HG03439 (cell line): ENCODE measurements around the gene DAZAP1.

Experiments
- ATAC-seq: cut with Tn5 transposase; IDR thresholded peaks from one replicate; pipeline ENCODE4 v1.9.1; 2021; ENCODE audit warnings: mild to moderate bottlenecking, moderate library complexity; ENCODE audit not compliant: unreplicated experiment

Gene DAZAP1

DNA sequence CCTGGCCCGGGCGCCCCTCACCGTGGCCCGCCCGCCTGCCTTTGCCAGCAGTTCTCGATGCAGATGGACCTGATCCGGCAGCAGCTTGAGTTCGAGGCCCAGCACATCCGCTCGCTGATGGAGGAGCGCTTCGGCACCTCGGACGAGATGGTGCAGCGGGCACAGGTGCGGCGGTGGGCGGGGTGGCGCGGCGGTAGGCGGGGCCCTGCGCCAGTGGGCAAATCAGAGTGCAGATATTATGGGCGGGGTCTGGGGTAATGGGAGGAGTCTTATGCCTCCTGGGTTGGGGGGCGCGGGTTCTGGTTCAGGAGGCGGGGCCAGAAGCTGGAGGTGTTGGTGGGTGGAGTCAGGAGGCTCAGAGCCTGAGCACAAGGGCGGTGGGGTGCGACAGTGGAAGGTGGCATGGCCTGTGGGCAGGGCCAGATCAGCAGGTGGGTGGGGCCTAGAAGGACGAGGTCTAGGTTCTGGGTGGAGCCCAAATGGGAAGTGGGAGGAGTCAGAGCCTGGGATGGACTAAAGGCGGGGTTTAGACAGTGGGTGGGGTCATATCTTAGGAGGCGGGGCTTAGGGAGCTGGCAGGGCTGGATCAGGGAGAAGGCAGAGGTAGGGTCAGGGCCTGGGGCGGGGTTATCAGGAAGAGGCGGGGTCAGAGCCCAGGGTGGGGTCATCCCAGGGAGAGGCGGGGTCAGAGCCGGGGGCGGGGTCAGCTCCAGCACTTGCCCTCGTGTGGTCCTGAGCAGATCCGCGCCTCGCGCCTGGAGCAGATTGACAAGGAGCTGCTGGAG lies 48.1 kb downstream of the DAZAP1 start:
- ATAC-seq = no peak

GRCh38 chr19:1456121-1456900 lies 48.9 kb downstream of the DAZAP1 start:
- no peak for ATAC-seq

DNA sequence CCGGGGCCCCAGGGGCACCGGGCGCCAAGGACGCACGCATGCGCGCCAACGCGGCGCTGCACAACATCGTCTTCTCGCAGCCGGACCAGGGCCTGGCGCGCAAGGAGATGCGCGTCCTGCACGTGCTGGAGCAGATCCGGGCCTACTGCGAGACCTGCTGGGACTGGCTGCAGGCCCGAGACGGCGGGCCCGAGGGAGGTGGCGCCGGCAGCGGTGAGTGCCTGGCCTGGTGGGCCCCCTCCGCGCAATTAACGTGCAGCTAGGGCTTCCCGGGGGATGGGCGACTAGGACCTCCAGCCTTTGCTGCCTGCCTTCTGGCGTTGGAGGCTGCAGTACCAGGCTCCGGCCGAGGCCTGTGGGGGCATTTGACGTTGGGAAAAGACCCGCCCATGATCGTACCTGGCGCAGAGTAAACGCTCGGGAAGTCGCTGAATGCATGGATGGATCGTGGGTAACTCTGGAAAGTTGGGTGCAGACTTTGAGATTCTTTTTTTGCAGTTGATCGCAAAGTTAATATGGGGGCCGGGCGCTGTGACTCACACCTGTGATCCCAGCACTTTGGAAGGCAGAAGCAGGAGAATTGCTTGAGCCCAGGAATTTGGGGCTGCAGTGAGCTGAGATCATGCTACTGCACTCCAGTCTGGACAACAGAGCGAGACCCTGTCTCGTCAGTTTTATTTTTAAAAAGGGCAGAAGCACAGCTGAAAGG lies 49.8 kb downstream of the DAZAP1 start:
- ATAC-seq = no peak

DNA sequence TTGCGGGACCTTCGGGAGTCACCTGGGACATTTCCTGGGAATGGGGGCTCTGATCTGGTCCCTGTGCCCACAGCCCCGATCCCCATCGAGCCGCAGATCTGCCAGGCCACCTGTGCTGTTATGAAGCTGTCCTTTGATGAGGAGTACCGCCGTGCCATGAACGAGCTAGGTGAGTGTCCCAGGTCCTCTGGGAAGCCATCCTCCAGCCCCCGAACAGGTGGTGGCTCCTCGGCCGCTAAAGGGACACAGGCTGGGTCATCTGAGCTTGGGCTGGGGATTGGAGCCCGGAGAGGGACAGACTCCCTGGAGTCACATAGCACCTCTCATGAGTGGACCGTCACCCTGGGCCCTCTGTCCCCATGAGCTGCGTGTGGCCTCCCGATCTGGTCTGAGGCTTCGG lies 50.5 kb downstream of the DAZAP1 start:
- ATAC-seq = no peak

DNA sequence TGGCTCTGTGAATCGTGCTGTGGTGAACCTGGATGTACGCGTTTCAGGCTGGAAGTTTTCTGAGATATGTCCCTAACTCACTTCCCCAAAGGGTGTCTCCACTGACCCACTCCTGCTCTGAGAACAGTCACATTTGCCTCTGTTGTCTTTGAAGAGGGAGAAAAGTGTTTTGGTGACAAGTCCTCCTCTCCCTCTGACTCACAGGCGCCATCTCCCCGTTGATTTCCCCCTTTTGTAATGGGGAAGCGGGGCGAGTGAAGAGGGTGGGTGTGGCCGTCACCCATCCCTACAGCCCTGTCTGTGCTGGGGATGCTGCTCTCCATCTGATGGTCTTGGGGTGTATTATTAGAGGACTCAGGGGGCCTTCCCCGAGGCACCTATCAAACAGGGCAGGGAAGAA lies 52.1 kb downstream of the DAZAP1 start:
- no peak for ATAC-seq

GRCh38 chr19:1460033-1460995 lies 52.9 kb downstream of the DAZAP1 start:
- ATAC-seq = no peak

GRCh38 chr19:1461862-1462261 lies 54.5 kb downstream of the DAZAP1 start:
- no peak for ATAC-seq

DNA sequence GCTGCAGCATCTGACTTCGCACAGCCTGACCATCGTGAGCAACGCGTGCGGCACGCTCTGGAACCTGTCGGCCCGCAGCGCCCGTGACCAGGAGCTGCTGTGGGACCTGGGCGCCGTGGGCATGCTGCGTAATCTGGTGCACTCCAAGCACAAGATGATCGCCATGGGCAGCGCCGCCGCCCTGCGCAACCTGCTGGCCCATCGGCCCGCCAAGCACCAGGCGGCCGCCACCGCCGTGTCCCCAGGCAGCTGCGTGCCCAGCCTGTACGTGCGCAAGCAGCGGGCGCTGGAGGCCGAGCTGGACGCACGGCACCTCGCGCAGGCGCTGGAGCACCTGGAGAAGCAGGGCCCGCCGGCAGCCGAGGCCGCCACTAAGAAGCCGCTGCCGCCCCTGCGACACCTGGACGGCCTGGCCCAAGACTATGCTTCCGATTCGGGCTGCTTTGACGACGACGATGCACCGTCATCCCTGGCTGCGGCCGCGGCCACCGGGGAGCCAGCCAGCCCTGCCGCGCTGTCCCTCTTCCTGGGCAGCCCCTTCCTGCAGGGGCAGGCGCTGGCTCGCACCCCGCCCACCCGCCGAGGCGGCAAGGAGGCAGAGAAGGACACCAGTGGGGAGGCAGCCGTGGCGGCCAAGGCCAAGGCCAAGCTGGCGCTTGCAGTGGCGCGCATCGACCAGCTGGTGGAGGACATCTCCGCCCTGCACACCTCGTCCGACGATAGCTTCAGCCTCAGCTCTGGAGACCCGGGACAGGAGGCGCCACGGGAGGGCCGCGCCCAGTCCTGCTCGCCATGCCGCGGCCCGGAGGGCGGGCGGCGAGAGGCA lies 58.0 kb downstream of the DAZAP1 start:
- ATAC-seq = no peak

- no peak for ATAC-seq
Measured at GRCh38 chr19:1466018-1466460, 58.7 kb downstream of the DAZAP1 start.

DNA sequence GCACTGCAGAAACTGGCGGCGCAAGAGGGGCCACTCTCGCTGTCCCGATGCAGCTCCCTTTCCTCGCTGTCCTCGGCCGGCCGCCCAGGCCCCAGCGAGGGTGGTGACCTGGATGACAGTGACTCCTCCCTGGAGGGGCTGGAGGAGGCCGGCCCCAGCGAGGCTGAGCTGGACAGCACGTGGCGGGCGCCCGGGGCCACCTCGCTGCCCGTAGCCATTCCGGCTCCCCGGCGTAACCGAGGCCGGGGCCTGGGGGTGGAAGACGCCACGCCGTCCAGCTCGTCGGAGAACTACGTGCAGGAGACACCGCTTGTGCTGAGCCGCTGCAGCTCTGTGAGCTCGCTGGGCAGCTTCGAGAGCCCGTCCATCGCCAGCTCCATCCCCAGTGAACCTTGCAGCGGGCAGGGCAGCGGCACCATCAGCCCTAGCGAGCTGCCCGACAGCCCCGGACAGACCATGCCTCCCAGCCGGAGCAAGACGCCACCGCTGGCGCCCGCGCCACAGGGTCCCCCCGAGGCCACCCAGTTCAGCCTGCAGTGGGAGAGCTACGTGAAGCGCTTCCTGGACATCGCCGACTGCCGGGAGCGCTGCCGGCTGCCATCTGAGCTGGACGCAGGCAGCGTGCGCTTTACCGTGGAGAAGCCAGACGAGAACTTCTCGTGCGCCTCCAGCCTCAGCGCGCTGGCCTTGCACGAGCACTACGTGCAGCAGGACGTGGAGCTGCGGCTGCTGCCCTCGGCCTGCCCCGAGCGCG lies 59.3 kb downstream of the DAZAP1 start:
- ATAC-seq = no peak

- ATAC-seq = no peak
Measured at GRCh38 chr19:1467215-1467489, 59.8 kb downstream of the DAZAP1 start.

DNA sequence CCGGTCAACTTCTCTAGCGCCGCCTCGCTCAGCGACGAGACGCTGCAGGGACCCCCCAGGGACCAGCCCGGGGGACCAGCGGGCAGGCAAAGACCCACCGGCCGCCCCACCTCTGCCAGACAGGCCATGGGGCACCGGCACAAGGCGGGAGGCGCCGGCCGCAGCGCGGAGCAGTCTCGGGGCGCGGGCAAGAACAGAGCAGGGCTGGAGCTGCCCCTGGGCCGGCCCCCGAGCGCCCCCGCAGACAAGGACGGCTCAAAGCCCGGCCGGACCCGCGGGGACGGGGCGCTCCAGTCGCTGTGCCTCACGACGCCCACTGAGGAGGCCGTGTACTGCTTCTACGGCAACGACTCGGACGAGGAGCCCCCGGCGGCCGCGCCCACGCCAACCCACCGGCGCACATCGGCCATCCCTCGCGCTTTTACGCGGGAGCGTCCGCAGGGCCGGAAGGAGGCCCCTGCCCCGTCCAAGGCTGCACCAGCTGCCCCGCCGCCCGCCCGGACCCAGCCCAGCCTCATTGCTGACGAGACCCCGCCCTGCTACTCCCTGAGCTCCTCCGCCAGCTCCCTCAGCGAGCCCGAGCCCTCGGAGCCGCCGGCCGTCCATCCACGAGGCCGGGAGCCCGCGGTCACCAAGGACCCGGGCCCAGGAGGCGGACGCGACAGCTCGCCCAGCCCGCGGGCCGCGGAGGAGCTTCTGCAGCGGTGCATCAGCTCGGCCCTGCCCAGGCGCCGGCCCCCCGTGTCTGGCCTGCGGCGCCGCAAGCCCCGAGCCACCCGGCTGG lies 60.3 kb downstream of the DAZAP1 start:
- ATAC-seq = no peak

- no peak for ATAC-seq
Measured at GRCh38 chr19:1468274-1468820, 61.0 kb downstream of the DAZAP1 start.

DNA sequence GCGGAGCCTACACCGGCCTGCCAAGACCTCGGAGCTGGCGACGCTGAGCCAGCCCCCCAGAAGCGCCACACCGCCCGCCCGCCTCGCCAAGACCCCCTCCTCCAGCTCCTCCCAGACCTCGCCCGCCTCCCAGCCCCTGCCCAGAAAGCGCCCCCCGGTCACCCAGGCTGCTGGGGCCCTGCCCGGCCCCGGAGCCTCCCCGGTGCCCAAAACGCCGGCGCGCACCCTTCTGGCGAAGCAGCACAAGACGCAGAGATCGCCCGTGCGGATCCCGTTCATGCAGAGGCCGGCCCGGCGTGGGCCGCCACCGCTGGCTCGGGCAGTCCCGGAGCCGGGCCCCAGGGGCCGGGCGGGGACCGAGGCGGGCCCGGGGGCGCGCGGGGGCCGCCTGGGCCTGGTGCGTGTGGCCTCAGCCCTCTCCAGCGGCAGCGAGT lies 61.5 kb downstream of the DAZAP1 start:
- no peak for ATAC-seq

- ATAC-seq = no peak
Measured at GRCh38 chr19:1469255-1470054, 62.1 kb downstream of the DAZAP1 start.

- no peak for ATAC-seq
Measured at GRCh38 chr19:1470055-1470304, 62.6 kb downstream of the DAZAP1 start.

GRCh38 chr19:1470305-1471009 lies 63.1 kb downstream of the DAZAP1 start:
- no peak for ATAC-seq
